OCI-LY1 (cell line): ENCODE measurements around the gene SSBP2.

Experiments
- H2AFZ ChIP-seq: fragments of 200-600 bp; sonication (generic), shearing (Covaris generic); 2 replicates; pipeline ENCODE4 v1.6.0; 2014; ENCODE audit warnings: antibody characterized with exemption, mild to moderate bottlenecking, low read length
- H3F3A ChIP-seq: fragments of 200-600 bp; sonication (generic), shearing (Covaris generic); 2 replicates; pipeline ENCODE4 v1.6.0; 2014; ENCODE audit warnings: mild to moderate bottlenecking, antibody characterized with exemption, low read length, moderate library complexity; ENCODE audit not compliant: insufficient read depth
- H3K27ac ChIP-seq: fragments of 200-600 bp; sonication (generic); 2 replicates; pipeline ENCODE4 v1.5.1; 2014; ENCODE audit warnings: low read length, mixed run types, mild to moderate bottlenecking, low read depth; ENCODE audit not compliant: poor library complexity, severe bottlenecking
- H3K27me3 ChIP-seq: fragments of 200-600 bp; sonication (generic); 2 replicates; pipeline ENCODE4 v1.6.0; 2014; ENCODE audit warnings: antibody characterized with exemption, mild to moderate bottlenecking, low read length, moderate library complexity; ENCODE audit not compliant: insufficient read depth
- H3K36me3 ChIP-seq: fragments of 200-600 bp; sonication (generic); 2 replicates; pipeline ENCODE4 v1.6.1; 2014; ENCODE audit warnings: mild to moderate bottlenecking, antibody characterized with exemption, low read length, moderate library complexity, mixed read lengths; ENCODE audit not compliant: insufficient read depth
- H3K4me1 ChIP-seq: fragments of 200-600 bp; sonication (generic); 2 replicates; pipeline ENCODE4 v1.5.1; 2014; ENCODE audit warnings: mild to moderate bottlenecking, low read length, moderate library complexity; ENCODE audit not compliant: insufficient read depth, severe bottlenecking
- H3K4me2 ChIP-seq: fragments of 200-600 bp; sonication (generic), shearing (Covaris generic); 2 replicates; pipeline ENCODE4 v1.6.1; 2014; ENCODE audit warnings: low read length
- H3K4me3 ChIP-seq: fragments of 200-600 bp; sonication (generic); 2 replicates; pipeline ENCODE4 v1.5.1; 2014; ENCODE audit warnings: low read length, low read depth, mild to moderate bottlenecking, mixed read lengths; ENCODE audit not compliant: poor library complexity, severe bottlenecking
- H3K79me2 ChIP-seq: fragments of 200-600 bp; shearing (Covaris generic); 2 replicates; pipeline ENCODE4 v1.6.1; 2016; ENCODE audit warnings: mixed run types, low read length, mixed read lengths; ENCODE audit not compliant: insufficient read depth
- H3K9ac ChIP-seq: fragments of 200-600 bp; sonication (generic), shearing (Covaris generic); 2 replicates; pipeline ENCODE4 v1.6.1; 2014; ENCODE audit warnings: mild to moderate bottlenecking, low read length, mixed read lengths
- H3K9me2 ChIP-seq: fragments of 200-600 bp; sonication (generic), shearing (Covaris generic); 2 replicates; pipeline ENCODE4 v1.6.1; 2014; ENCODE audit warnings: low read depth, mild to moderate bottlenecking, low read length, mixed read lengths
- H3K9me3 ChIP-seq: fragments of 200-600 bp; shearing (Covaris generic); 2 replicates; pipeline ENCODE4 v1.6.1; 2014; ENCODE audit warnings: low read length, mixed read lengths
- H4K20me1 ChIP-seq: fragments of 200-600 bp; sonication (generic), shearing (Covaris generic); 2 replicates; pipeline ENCODE4 v1.6.0; 2016; ENCODE audit warnings: mild to moderate bottlenecking, low read length; ENCODE audit not compliant: insufficient read depth
- CTCF ChIP-seq: fragments of 200-600 bp; sonication (generic), shearing (Covaris generic); IDR thresholded peaks from 2 replicates; pipeline ENCODE4 v1.5.1; 2017; ENCODE audit warnings: mild to moderate bottlenecking, antibody characterized with exemption, low read length, moderate library complexity, mixed read lengths
- EZH2 ChIP-seq: fragments of 200-600 bp; sonication (generic), shearing (Covaris generic); IDR thresholded peaks from 2 replicates; pipeline ENCODE4 v1.8.0; 2017; ENCODE audit warnings: borderline replicate concordance, mixed run types, mild to moderate bottlenecking, antibody characterized with exemption, low read length, moderate library complexity, mixed read lengths

The SSBP2 gene

GRCh38 chr5:81642210-81642609 lies 108.7 kb downstream of the SSBP2 start:
- H3K4me1 ChIP-seq, result no peaks in the 10 kb centered on the region
- TF ChIP-seq EZH2 (no peak), CTCF (no peak)
- no peaks in the 10 kb centered on the region for H4K20me1 ChIP-seq
- H3K4me2 ChIP-seq, result no peak overlapping the region
- H3K9me3 ChIP-seq, result no peaks in the 10 kb centered on the region
- no peak overlapping the region for H3K27ac ChIP-seq
- no peak overlapping the region for H3K4me3 ChIP-seq
- H2AFZ ChIP-seq, result no peak overlapping the region
- H3K9me2 ChIP-seq, result no peaks in the 10 kb centered on the region
- peaks cover 8% of the 10 kb centered on the region for H3K36me3 ChIP-seq
- no peak overlapping the region for H3K9ac ChIP-seq
- H3K79me2 ChIP-seq, result peaks cover 15% of the 10 kb centered on the region; the same call in 1 of the 2 replicates
- no peaks in the 10 kb centered on the region for H3F3A ChIP-seq
- no peaks in the 10 kb centered on the region for H3K27me3 ChIP-seq

GRCh38 chr5:81639556-81639955 lies 111.3 kb downstream of the SSBP2 start:
- H3K27me3 ChIP-seq, result no peaks in the 10 kb centered on the region
- no peak overlapping the region for H2AFZ ChIP-seq
- H3K4me2 ChIP-seq, result no peak overlapping the region
- H3K27ac ChIP-seq, result no peak overlapping the region
- no peak overlapping the region for H3K4me3 ChIP-seq
- peaks cover 6% of the 10 kb centered on the region for H3K4me1 ChIP-seq
- no peaks in the 10 kb centered on the region for H3K9me2 ChIP-seq
- no peak overlapping the region for H3K9ac ChIP-seq
- no peaks in the 10 kb centered on the region for H3F3A ChIP-seq
- H3K9me3 ChIP-seq, result no peaks in the 10 kb centered on the region
- peaks cover 12% of the 10 kb centered on the region; the same call in 1 of the 2 replicates for H3K79me2 ChIP-seq
- no peaks in the 10 kb centered on the region for H4K20me1 ChIP-seq
- no peak for TF ChIP-seq CTCF
- peaks cover 18% of the 10 kb centered on the region for H3K36me3 ChIP-seq

GRCh38 chr5:81638471-81638870 lies 112.4 kb downstream of the SSBP2 start:
- Histone ChIP-seq H2AFZ (no peak overlapping the region), H3K9me2 (no peaks in the 10 kb centered on the region), H3K79me2 (peaks cover 11% of the 10 kb centered on the region; the same call in 1 of the 2 replicates), H3K27ac (no peak overlapping the region), H3K36me3 (peaks cover 16% of the 10 kb centered on the region), H3F3A (no peaks in the 10 kb centered on the region), H3K4me3 (no peak overlapping the region), H3K27me3 (no peaks in the 10 kb centered on the region), H3K9me3 (no peaks in the 10 kb centered on the region), H3K4me1 (peaks cover 17% of the 10 kb centered on the region), H3K9ac (no peak overlapping the region), H3K4me2 (no peak overlapping the region), H4K20me1 (no peaks in the 10 kb centered on the region)
- TF ChIP-seq CTCF (no peak), EZH2 (no peak)
